22Rv1 (cell line): ENCODE results near the gene PPP1R14C.

Experiments used
- H3K27ac ChIP-seq: fragments of 450-650 bp; 2 replicates; pipeline ENCODE4 v1.5.1; 2017
- ZFX ChIP-seq: fragments of 450-650 bp; IDR thresholded peaks from 2 replicates; pipeline ENCODE4 v1.6.1; 2017; ENCODE audit warnings: antibody characterized with exemption, borderline replicate concordance
- TF ChIP-seq, protein P1 (sequence below): fragments of 450-650 bp; IDR thresholded peaks from 2 replicates; pipeline ENCODE4 v1.5.1; 2017; ENCODE audit warnings: mild to moderate bottlenecking

Gene PPP1R14C

GRCh38 chr6:150297327-150298029, 154.6 kb downstream of the PPP1R14C start:
- TF ChIP-seq, protein P1, sequence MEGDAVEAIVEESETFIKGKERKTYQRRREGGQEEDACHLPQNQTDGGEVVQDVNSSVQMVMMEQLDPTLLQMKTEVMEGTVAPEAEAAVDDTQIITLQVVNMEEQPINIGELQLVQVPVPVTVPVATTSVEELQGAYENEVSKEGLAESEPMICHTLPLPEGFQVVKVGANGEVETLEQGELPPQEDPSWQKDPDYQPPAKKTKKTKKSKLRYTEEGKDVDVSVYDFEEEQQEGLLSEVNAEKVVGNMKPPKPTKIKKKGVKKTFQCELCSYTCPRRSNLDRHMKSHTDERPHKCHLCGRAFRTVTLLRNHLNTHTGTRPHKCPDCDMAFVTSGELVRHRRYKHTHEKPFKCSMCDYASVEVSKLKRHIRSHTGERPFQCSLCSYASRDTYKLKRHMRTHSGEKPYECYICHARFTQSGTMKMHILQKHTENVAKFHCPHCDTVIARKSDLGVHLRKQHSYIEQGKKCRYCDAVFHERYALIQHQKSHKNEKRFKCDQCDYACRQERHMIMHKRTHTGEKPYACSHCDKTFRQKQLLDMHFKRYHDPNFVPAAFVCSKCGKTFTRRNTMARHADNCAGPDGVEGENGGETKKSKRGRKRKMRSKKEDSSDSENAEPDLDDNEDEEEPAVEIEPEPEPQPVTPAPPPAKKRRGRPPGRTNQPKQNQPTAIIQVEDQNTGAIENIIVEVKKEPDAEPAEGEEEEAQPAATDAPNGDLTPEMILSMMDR: no peak
- TF ChIP-seq ZFX: no peak
- H3K27ac ChIP-seq: no peak overlapping the region

GRCh38 chr6:150298030-150298380, 155.2 kb downstream of the PPP1R14C start:
- TF ChIP-seq, protein P1: no peak
- TF ChIP-seq ZFX: no peak
- H3K27ac ChIP-seq: no peak overlapping the region

DNA sequence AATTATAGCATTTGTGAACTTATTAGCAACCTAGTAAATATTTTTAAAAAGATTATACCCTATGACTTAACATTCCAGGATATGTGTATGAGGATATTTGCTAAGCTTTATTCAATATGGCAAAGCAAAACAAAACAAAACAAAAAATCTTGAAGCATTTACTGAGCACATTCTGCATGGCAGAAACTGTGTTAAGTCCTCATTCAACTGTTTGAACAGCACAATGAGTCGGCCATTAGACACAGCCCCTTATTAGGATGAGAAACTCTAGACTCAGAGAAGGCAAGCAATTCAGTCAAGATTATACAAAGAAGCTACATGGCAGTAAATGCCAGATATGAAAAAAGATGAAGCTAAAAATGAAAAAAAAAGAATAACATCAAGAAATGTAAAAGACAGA, 155.8 kb downstream of the PPP1R14C start:
- no peak for TF ChIP-seq ZFX
- TF ChIP-seq, protein P1: no peak
- no peak overlapping the region for H3K27ac ChIP-seq
